Activated CD4-positive, alpha-beta T cell treated with anti-CD3 and anti-CD28 coated beads, Interleukin-2, amount 50 U/mL, for 4 hours (primary cell): ENCODE results near the gene ATP8A2.

Experiments
- DNase-seq, 2 experiments: peaks; one replicate each; pipeline ENCODE4 v3.0.0-alpha.2; 2020

Gene ATP8A2

DNA sequence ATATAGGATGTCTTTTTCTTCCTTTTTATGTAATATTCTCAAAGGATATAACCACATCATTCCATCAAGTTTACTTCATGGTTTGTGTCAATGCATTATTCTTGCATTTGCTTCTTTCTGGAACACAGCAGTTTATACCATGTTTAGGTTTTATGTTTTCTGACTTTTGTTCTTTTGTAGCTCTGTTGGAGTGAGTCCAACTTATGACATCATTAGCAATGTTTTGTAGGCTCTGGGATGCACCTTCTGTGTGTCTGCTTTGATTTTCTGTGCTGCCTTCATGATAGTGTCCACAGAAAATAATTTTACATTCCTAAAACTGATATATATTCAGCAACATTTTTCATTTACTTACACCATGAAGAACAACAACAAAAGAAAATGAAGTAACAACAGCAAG, 611.1 kb downstream of the ATP8A2 start:
- no peak for DNase-seq

GRCh38 chr13:25987987-25988386, 616.2 kb downstream of the ATP8A2 start:
- DNase-seq = no peak

DNA sequence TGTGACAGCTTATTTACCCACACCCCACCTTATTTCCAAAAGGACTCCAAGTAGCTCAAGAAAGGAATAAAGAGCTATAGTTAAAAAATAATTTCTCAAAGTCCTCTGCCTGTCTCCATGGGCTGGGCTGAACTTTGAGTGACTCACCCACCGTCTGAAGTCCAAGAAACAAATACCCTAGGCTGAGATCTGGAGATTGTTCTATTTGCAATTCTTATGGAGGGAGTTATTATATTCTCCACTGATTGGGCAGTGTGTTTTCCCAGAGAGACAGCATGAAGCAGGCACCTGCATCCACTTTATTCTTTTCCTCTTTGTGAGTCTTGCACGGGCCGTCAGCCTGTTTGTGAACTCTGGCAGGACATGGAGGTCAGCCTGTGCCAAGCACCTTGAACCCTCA, 616.9 kb downstream of the ATP8A2 start:
- no peak for DNase-seq

GRCh38 chr13:25990801-25991200, 619.0 kb downstream of the ATP8A2 start:
- DNase-seq = no peak

DNA sequence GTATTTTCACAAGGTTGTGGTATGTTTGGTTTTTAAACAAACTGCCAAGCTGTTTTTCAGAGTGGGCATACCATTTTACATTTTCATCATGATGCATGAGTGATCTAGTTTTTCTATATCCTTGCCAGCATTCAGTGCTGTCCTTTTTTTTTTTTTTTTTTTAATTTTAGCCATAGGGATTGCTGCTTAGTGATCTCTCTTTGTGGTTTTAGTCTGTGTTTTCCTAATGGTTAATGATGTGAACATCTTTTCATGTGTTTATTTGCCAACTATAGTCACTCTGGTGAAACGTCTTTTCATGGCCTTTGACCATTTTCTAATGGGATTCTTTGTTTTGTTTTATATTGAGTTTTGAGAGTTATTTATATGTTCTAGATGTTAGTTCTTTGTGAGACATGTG, 620.3 kb downstream of the ATP8A2 start:
- no peak for DNase-seq

DNA sequence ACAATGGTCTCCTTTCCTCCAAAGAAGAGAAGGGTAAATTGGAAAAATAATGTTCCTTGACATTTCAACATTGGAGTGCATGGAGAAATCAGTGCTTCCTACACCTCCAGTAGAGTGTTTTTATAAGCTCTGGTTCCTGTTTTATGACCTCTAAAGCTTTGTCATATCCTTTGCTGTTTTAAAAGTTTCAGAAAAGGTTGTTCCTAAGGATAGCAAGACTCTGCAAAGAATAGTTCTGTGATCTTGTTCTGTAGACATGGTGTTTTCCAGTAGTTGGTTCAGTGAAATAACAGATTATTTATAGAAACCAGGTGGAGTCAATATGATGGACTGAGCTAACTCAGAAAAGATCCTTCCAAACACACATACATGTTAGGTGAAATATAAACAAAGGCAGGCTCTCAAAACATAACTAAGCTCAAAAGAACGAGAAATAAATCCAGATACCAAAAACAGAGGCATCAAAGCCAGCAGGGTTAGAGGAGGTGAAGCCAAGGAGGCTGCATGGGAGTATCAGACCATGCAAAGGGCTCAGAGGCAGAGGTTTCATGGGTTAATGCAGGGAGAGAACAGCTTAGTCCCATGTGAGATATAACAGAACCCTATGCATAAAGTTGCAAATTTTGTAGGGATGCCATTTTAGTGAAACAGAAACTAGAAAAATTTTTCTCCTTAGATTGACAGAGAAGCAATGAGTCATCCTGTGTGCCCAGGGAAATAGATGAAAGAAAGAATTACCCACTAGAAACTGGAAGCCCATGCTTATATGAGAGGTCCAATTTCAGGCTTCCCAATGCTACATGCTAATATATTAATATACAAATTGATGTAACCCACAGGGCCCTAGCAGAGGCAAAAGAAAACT, 635.7 kb downstream of the ATP8A2 start:
- no peak for DNase-seq

- no peak for DNase-seq
These were observed 638.9 kb downstream of the ATP8A2 start for GRCh38 chr13:26010487-26011207.

DNA sequence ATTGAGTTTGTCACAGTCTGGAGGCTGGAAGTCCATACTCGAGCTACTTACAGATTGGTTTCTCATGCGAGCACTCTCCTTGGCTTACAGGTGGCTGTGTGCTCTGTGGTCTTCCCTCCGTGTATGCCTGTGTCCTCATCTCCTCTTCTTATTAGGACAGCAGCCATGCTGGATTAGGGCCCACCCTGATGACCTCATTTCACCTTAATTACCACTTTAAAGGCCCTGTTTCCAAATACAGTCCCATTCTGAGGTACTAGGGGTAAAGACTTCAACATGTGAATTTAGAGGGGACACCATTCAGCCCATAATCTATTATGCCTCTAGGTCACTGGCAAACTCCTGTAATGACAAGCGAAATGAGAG, 639.4 kb downstream of the ATP8A2 start:
- DNase-seq = no peak

DNA sequence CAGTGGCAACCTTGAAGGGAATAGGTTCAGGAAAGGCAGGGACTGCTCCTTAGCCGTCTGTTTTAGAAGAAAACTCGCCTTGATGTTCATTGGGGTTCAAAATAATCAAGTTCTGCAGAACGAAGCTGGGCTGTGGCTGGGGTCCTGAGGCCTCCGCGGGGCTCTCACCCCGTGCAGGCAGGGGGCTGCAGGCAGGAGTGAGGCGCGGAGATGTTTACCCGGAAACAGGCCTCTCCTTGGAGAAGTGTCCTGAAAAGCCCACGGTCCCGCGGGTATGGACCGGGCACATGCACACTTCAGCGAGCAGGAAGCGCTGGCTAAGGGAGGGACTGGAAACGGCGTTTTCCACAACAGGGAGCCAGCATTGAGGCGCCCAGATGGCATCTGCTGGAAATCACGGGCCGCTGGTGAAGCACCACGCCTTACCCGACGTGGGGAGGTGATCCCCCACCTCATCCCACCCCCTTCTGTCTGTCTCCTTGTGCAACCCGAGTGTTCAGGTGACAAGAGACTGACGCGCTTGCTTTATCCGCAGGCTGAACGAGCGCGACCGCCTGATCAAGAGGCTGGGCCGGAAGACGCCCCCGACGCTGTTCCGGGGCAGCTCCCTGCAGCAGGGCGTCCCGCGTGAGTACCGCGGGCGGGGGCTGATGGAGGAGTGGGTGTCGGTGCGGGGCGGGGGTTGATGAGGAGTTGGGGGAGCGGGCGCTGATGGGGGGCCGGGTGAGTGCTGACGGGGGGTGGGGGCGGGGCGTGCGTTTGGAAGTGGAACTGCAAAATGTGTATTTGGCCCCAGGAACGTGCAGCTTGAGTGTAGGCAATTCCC, 640.4 kb downstream of the ATP8A2 start:
- peak; percentile 39 to 59 for DNase-seq

DNA sequence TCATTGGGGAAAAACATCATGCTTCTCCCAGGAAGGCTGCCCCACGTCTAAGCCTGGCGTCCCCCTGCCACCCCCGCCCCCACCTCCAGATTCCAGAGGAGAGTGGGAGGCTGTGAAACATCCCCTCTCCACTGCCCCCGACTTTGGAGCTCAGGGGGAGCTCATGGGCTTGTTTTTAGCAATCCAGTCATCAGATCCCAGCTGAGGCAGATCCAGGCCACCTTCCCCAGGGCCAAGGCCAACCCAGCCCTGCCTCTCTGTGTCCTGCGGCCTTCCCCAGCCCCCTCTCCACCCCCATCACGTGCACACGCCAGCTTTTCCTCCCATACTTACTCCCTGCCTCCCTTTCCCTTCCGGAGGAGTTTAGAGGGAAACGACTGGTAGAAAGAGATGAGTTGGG, 641.2 kb downstream of the ATP8A2 start:
- DNase-seq = no peak

DNA sequence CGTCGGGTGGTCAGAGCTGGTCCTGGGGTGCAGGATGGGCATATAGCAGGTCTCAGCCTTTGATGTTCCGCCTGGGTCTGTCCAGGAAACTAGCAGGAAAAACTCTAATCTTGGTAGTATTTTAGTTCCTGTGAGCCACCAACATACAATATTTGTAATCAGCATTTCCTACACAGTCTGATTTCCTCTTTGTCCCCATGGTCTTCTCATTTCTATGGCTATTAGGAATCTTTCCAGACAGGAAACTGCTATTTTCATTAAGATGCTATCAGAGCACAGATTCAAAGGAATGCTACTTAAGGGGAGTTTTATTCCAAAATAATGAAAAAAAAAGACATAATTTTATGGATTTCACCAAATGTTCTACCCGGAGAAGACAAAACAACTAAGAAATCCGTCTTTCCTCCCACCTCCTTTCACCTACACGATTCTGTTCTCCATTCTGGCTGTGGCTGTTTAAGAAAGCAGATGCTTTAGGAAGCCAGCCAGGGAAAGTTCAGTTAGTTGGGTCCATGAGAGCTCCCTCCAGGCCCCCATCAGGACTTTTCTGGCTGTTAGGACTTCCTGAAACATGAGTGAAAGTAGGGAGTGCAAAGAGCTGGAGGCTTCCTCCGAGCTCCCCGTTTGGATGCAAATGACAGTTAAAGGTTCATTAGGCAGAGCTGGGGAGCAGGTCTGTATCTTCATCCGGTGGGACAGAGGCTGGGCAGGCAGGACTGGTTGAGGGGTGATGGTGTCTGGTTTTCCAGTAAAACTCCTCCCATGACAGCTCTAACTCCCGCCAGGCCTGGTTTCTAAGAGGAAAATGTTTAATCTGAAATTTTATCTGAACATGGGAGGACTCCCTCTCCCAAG, 643.7 kb downstream of the ATP8A2 start:
- no peak for DNase-seq

DNA sequence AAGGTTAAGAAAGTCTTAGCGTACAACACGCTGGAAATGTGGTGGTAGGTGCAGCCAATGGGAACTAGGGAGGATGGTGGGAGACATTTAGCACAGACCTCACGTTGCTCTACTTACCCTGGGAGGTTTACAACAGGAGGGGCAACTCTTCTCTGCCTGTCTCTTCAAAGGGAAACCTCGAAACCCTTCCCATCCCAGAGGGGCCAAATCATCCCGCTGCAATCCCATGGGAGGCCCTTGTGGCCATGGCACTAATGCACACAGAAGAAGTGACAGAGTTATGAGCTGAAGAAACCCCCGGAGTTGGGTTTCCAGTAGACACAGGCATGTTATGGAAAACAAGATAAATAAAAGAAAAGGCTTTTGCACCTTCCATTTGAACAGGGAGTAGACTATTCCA, 644.4 kb downstream of the ATP8A2 start:
- no peak for DNase-seq

GRCh38 chr13:26017196-26017921, 645.6 kb downstream of the ATP8A2 start:
- DNase-seq = no peak

DNA sequence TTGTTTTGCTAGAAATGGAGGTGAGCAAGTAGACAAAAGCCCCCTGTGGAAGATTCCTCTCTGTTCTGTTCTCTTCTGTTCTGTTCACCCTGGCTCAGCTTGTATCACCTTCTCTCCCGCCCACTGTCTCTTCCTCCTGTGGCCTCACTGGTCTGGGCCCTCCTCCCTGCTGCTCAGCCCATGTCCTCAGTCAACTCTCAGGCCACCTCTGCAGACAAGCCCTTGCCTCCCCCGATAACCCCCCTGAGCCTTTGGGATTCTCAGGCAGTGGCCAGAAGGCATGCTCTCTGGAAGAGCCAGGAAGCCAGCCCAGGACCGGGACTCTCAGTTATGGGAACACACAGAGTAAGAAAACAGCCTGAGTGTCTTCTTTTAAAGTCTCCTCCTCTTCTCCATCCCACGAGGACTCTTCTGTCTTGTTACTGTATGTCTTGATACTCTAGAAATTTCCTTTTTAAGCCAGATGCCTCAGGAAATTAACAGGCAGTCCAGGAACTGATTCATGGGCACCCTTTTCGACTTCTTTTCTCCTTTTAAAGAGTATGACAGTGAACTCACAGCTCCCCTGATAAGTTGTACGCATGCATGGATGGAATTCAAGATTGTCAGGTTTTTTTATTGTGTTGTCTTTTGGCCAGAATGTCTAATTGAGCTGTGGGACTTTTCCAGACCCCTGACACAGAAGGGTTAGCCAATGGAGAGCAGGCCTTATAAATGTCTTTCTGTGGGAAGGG, 646.3 kb downstream of the ATP8A2 start:
- no peak for DNase-seq

GRCh38 chr13:26019251-26019650, 647.5 kb downstream of the ATP8A2 start:
- no peak for DNase-seq

GRCh38 chr13:26019881-26020870, 648.4 kb downstream of the ATP8A2 start:
- DNase-seq = no peak

- no peak for DNase-seq
These were observed 649.1 kb downstream of the ATP8A2 start for GRCh38 chr13:26020891-26021290.

DNA sequence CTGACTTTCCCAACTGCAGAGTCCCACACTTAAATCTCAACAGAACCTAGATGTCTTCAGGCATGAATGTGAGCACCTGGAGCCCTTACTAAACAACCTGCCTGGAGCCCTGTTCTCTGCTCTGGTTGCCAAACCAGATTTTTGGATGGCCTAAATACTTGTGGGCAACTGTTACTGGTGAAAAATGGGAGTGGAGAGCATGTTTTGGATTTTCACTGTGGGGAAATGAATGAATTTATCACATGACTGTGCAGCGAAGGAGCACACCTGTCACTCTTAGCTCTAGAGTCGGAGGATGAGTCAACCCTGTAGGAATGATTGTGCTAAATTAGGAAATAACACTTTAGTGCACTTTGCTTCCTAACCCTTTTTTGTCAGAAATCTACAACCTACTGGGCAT, 649.7 kb downstream of the ATP8A2 start:
- DNase-seq = no peak

GRCh38 chr13:26021956-26022355, 650.2 kb downstream of the ATP8A2 start:
- no peak for DNase-seq
